Effector CD8-positive, alpha-beta T cell (primary cell): ENCODE data around the gene PTGES.

Experiments
- DNase-seq: peaks from one replicate; lab custom pipeline; 2025; lab: John Stamatoyannopoulos, UW

Gene PTGES

DNA sequence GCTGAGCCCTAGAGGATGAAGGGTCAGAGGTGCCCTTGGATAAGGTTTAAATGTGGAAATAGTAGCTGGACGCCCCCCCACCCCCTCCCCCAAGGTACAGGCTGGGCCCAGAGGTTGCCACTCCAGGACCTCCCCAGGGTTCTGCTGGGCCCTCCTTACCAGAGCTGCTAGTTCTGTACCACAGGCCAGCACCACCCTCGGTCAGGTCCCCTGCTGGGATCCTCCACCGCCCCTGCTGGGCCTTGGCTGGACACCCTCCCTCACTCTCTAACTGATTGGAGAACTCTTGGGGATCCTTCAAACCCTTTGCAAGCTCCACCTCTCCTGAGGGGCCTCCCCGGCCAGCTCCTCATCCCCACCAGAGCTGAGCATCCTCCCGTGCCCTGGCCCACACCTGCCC is 34.9 kb downstream of the PTGES start:
- no peak for DNase-seq

GRCh38 chr9:129716091-129716490 is 36.8 kb downstream of the PTGES start:
- no peak for DNase-seq

- DNase-seq: no peak
Observed at GRCh38 chr9:129714511-129715061, 38.3 kb downstream of the PTGES start.

- DNase-seq: no peak
Observed at GRCh38 chr9:129713402-129713679, 39.5 kb downstream of the PTGES start.

- DNase-seq: no peak
Observed at GRCh38 chr9:129712634-129713401, 40.0 kb downstream of the PTGES start.

- DNase-seq: no peak
Observed at GRCh38 chr9:129710169-129710453, 42.7 kb downstream of the PTGES start.

- no peak for DNase-seq
Observed at GRCh38 chr9:129709438-129710168, 43.2 kb downstream of the PTGES start.

GRCh38 chr9:129708793-129709192 is 44.0 kb downstream of the PTGES start:
- no peak for DNase-seq

DNA sequence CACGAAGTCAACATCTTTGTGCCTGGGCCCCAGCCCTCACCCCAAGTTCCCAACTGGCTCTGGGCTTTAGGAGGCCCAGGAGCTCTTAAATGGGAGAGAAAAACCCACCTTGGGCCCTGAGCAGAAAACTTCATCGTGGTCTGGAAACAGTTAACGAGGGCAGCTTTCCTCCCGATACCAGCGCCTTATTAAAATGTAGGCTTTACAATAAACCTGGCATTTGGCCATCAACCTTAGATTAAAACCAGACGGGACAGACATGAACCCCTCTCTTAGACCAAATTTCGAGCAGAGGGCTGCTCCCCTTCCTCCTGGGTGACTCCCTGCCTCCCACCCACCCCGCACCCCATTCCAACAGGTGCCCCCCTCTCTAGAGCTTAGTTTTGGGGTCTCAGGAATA is 48.0 kb downstream of the PTGES start:
- DNase-seq: no peak

GRCh38 chr9:129703667-129704355 is 49.0 kb downstream of the PTGES start:
- no peak for DNase-seq

- no peak for DNase-seq
Observed at GRCh38 chr9:129702589-129703520, 50.0 kb downstream of the PTGES start.

GRCh38 chr9:129701549-129701948 is 51.3 kb downstream of the PTGES start:
- DNase-seq: no peak

GRCh38 chr9:129701054-129701453 is 51.8 kb downstream of the PTGES start:
- no peak for DNase-seq

- no peak for DNase-seq
Observed at GRCh38 chr9:129698254-129698757, 54.5 kb downstream of the PTGES start.

- no peak for DNase-seq
Observed at GRCh38 chr9:129697656-129698253, 55.1 kb downstream of the PTGES start.

- no peak for DNase-seq
Observed at GRCh38 chr9:129696944-129697655, 55.7 kb downstream of the PTGES start.

DNA sequence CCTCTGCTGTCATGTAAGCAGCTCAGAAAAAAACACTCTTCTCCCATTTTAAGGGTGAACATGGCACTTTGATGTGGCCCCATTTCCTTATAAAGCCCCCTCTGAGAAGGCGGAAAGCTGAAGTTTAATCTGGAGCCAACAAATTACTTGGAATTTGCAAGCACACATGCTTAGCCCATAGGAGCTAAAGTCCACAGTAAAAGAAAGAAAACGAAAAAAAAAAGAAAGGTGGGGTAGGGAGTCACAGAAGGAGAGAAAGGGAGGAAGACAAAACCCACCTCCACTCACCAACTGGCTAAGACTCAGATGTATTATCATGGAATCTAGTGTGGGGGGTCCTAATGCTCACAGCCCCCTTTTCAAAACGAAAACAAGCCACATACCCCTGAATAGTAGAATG is 57.0 kb downstream of the PTGES start:
- DNase-seq: no peak

GRCh38 chr9:129694243-129694646 is 58.6 kb downstream of the PTGES start:
- DNase-seq: no peak

DNA sequence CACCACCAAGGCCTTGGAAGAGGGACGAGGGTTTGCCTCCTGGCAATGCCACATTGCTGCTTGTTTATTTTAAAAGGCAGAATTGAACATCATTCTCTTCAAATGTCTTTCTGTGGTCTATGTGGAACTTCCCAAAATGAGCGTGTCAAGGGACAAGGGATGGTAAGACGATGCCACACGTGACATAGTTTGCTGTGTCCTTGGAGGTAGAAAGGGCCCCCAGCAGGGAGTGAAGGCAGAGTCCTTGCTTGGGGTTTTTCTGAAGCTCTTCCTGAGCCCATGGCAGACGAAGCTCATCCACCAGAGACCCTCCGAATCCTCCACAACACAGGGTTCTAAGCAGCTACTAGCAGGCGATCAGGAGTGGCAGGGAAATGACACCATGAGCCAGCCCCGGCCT is 59.1 kb downstream of the PTGES start:
- DNase-seq: no peak

DNA sequence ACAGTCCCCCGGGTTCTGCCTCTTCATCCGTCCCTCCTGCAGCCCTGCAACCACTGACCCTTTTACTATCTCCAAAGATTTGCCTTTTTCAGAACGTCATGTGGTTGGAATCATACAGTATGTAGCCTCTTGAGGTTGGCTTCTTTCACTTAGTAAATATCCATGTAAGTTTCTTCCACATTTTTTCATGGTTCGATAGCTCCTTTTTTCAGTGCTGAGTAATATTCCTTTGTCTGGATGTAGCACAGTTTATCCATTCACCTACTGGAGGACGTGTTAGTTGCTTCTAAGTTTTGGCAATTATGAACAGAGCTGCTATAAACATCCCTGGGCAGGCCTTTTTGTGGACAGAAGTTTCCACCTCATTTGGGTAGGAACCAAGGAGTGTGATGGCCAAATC is 60.3 kb downstream of the PTGES start:
- no peak for DNase-seq
